ENCODE results near the gene TUBG2.
"Not testable (repeated sequence)": the region's sequence is repeated elsewhere in the genome, so short reads cannot be mapped to it uniquely, and the experiment has no call there.

Gene TUBG2

DNA sequence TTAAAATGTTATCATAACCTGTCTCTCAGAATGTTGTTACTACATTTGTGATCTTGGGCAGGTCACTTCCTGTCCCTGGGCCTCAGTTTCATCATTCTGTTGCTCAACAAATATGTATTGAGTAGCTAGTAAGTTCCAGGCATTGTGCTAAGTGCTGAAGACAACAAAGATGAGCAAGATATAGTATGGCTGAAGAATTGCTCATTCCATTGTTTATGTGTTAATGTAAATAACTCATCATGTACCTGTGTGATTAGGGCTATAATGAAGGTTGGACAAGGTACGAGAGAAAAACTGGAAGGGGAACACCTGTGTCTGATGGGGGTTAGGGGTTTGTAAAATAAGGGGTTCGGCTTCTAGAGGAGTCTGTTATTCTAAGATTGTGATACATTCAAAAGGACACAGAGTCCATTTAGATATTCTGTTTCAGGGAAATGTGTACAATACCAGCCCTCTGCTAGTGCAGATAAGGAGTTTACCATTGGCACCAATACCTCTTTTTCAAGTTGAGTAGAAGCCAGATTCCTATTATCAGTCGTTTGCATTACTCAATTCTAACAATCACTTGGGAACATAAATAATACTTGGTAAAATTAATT, 29.6 kb upstream of the TUBG2 start:
- H3K4me3 ChIP-seq (ENCODE audit: low read depth in 1 of 2, low read length in 2 of 2) = no peak overlapping the region
- H3K9me3 ChIP-seq (ENCODE audit: low read length) = no peaks in the 10 kb centered on the region
- H3K27ac ChIP-seq (ENCODE audit: low read depth, low read length) = no peak overlapping the region
- no peaks in the 10 kb centered on the region for H3K4me1 ChIP-seq (ENCODE audit: insufficient read depth, low read length)
- no peaks in the 10 kb centered on the region for H3K36me3 ChIP-seq (ENCODE audit: insufficient read depth, low read length)
- no peak overlapping the region for H3K9ac ChIP-seq (ENCODE audit: low read length)
- H3K27me3 ChIP-seq (ENCODE audit: control insufficient read depth in 1 of 2, insufficient read depth in 2 of 2, low read length in 2 of 2) = no peaks in the 10 kb centered on the region

DNA sequence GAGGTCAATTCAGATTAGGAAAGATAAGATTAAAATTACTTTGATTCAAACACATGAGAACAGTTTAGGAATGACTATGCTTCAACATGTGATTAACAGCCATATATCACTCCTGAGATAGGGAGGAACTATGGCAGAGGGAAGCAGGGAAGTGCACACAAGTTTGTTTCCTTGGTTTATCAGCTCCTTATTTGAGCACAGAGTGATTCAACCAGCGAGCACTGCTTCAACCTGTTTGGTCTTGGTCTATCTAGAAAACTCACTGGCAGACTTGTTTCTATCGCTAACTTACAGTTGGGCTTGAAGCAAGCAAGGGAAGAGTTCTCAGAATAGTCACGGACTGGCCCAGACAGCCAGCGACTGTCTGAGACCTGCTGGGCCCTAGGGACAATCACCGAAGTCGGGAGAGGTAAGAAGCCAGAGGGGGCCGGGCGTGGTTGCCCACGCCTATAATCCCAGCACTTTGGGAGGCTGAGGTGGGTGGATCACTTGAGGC, 26.1 kb upstream of the TUBG2 start:
- Histone ChIP-seq H3K27me3 (ENCODE audit: control insufficient read depth in 1 of 2, insufficient read depth in 2 of 2, low read length in 2 of 2) (no peaks in the 10 kb centered on the region), H3K27ac (ENCODE audit: low read depth, low read length) (no peak overlapping the region), H3K36me3 (ENCODE audit: insufficient read depth, low read length) (no peaks in the 10 kb centered on the region), H3K9me3 (ENCODE audit: low read length) (no peaks in the 10 kb centered on the region), H3K4me3 (ENCODE audit: low read depth in 1 of 2, low read length in 2 of 2) (no peak overlapping the region), H3K4me1 (ENCODE audit: insufficient read depth, low read length) (no peaks in the 10 kb centered on the region), H3K9ac (ENCODE audit: low read length) (no peak overlapping the region)

- Histone ChIP-seq H3K9me3 (ENCODE audit: low read length) (no peaks in the 10 kb centered on the region), H3K27me3 (ENCODE audit: control insufficient read depth in 1 of 2, insufficient read depth in 2 of 2, low read length in 2 of 2) (no peaks in the 10 kb centered on the region), H3K4me1 (ENCODE audit: insufficient read depth, low read length) (no peaks in the 10 kb centered on the region), H3K4me3 (ENCODE audit: low read depth in 1 of 2, low read length in 2 of 2) (no peak overlapping the region), H3K36me3 (ENCODE audit: insufficient read depth, low read length) (no peaks in the 10 kb centered on the region), H3K27ac (ENCODE audit: low read depth, low read length) (no peak overlapping the region), H3K9ac (ENCODE audit: low read length) (no peak overlapping the region)
Observed at GRCh38 chr17:42639525-42640113, 19.5 kb upstream of the TUBG2 start.

- H3K36me3 ChIP-seq (ENCODE audit: insufficient read depth, low read length) = no peaks in the 10 kb centered on the region
- H3K9ac ChIP-seq (ENCODE audit: low read length) = no peak overlapping the region
- H3K27ac ChIP-seq (ENCODE audit: low read depth, low read length) = no peak overlapping the region
- no peaks in the 10 kb centered on the region for H3K27me3 ChIP-seq (ENCODE audit: control insufficient read depth in 1 of 2, insufficient read depth in 2 of 2, low read length in 2 of 2)
- no peak overlapping the region for H3K4me3 ChIP-seq (ENCODE audit: low read depth in 1 of 2, low read length in 2 of 2)
- no peaks in the 10 kb centered on the region for H3K4me1 ChIP-seq (ENCODE audit: insufficient read depth, low read length)
- H3K9me3 ChIP-seq (ENCODE audit: low read length) = no peaks in the 10 kb centered on the region
Observed at GRCh38 chr17:42640121-42640520, 19.0 kb upstream of the TUBG2 start.

- no peaks in the 10 kb centered on the region for H3K9me3 ChIP-seq (ENCODE audit: low read length)
- H3K4me1 ChIP-seq (ENCODE audit: insufficient read depth, low read length) = no peaks in the 10 kb centered on the region
- no peaks in the 10 kb centered on the region for H3K27me3 ChIP-seq (ENCODE audit: control insufficient read depth in 1 of 2, insufficient read depth in 2 of 2, low read length in 2 of 2)
- no peak overlapping the region for H3K9ac ChIP-seq (ENCODE audit: low read length)
- no peak overlapping the region for H3K4me3 ChIP-seq (ENCODE audit: low read depth in 1 of 2, low read length in 2 of 2)
- no peak overlapping the region for H3K27ac ChIP-seq (ENCODE audit: low read depth, low read length)
- H3K36me3 ChIP-seq (ENCODE audit: insufficient read depth, low read length) = no peaks in the 10 kb centered on the region
Observed at GRCh38 chr17:42642336-42642735, 16.7 kb upstream of the TUBG2 start.

DNA sequence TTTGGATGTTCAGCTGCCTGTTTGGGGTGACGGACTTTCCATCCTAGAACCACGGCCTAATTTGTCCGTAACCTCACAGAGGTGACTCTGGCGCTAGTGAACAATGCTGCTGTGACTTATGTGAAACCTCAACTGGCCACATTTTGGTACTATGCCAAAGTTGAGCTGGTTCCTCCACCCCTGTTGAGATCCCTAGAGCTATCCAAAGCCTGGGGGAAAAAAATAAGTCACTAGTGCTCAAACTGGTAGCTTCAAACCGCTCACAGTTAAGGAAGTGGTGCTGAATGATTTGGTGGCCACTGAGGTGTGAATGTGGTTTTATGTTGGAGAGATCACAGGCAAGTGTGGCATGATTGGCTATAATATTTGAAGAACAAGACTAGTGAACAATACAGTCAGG, 11.3 kb upstream of the TUBG2 start:
- Histone ChIP-seq H3K4me3 (ENCODE audit: low read depth in 1 of 2, low read length in 2 of 2) (no peak overlapping the region), H3K36me3 (ENCODE audit: insufficient read depth, low read length) (no peaks in the 10 kb centered on the region), H3K27ac (ENCODE audit: low read depth, low read length) (no peak overlapping the region)

DNA sequence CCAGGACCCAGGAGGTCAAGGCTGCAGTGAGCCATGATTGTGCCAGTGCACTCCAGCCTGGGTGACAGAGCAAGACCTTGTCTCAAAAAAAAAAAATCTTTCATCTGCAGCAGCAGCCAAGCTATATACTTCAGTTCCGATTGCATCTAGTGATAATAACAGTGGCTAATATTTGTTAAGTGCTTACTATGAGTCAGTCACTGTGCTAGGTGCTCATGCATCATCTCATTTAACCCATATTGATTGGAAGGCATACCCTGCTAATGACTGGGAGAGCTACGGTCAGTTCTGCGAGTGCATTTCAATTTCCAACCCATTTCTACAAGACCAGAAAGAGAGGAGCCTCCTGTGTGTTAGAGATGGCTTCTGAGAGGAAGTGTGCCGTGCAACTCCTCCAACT, 7.7 kb upstream of the TUBG2 start:
- Histone ChIP-seq H3K27me3 (ENCODE audit: control insufficient read depth in 1 of 2, insufficient read depth in 2 of 2, low read length in 2 of 2) (no peaks in the 10 kb centered on the region), H3K4me1 (ENCODE audit: insufficient read depth, low read length) (no peaks in the 10 kb centered on the region), H3K9ac (ENCODE audit: low read length) (no peak overlapping the region), H3K4me3 (ENCODE audit: low read depth in 1 of 2, low read length in 2 of 2) (no peak overlapping the region), H3K27ac (ENCODE audit: low read depth, low read length) (no peak overlapping the region), H3K36me3 (ENCODE audit: insufficient read depth, low read length) (no peaks in the 10 kb centered on the region), H3K9me3 (ENCODE audit: low read length) (no peaks in the 10 kb centered on the region)

More for the DNA sequence above, 11.3 kb upstream of the TUBG2 start:
- Histone ChIP-seq H3K27me3 (ENCODE audit: control insufficient read depth in 1 of 2, insufficient read depth in 2 of 2, low read length in 2 of 2) (no peaks in the 10 kb centered on the region), H3K4me1 (ENCODE audit: insufficient read depth, low read length) (no peaks in the 10 kb centered on the region), H3K9me3 (ENCODE audit: low read length) (no peaks in the 10 kb centered on the region), H3K9ac (ENCODE audit: low read length) (no peak overlapping the region)

DNA sequence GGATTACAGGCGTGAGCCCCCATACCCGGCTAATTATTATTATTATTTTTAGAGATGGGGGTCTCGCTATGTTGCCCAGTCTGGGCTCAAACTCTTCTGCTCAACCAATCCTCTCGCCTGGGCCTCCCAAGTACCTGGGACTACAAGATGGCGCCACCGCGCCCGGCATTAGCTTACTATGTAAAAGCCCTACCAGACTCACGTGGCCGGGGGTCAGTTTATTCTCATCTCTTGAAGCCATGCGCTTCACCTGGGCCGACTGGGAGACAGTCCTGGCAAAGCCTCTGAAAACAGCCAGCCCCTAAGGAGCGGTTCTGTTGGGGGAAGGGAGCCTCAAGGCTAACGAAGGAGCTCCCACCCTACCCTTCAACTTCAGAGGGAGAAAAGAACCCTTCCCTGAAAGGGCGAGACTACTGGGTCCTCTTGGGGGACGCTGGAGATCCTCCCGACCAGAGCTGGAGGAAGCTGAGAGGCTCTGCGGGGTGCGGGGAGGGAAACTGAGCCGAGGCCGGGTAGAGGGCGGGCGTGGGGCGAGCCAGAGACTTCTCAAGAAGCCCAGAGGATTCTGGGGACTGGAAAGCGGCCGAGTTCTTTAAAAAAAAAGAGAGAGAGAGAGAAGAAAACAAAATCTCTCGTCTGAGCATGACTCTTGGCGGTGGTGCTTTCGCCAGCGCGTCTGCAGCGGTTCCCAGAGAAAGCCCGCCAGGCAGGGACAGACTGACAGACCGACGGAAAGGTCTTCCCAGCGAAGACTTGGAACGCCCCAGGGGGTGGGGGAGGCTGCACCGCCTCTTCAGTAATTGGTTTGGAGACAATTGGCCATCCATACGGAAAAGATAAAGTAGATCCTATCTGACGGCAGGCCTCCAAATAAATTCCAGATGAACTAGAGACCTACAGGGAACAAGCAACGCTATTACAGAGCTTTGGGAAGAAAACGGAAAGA, 5.6 kb upstream of the TUBG2 start:
- H3K36me3 ChIP-seq (ENCODE audit: insufficient read depth, low read length) = no peaks in the 10 kb centered on the region
- H3K27me3 ChIP-seq (ENCODE audit: control insufficient read depth in 1 of 2, insufficient read depth in 2 of 2, low read length in 2 of 2) = no peaks in the 10 kb centered on the region
- peak overlapping the region; percentile 79 for H3K27ac ChIP-seq (ENCODE audit: low read depth, low read length)
- no peaks in the 10 kb centered on the region for H3K4me1 ChIP-seq (ENCODE audit: insufficient read depth, low read length)
- H3K9ac ChIP-seq (ENCODE audit: low read length) = peak overlapping the region; percentile 25
- H3K4me3 ChIP-seq (ENCODE audit: low read depth in 1 of 2, low read length in 2 of 2) = peak overlapping the region; percentile 16 to 54
- H3K9me3 ChIP-seq (ENCODE audit: low read length) = no peaks in the 10 kb centered on the region

- no peak overlapping the region for H3K9ac ChIP-seq (ENCODE audit: low read length)
- H3K36me3 ChIP-seq (ENCODE audit: insufficient read depth, low read length) = no peaks in the 10 kb centered on the region
- peaks cover 5% of the 10 kb centered on the region for H3K4me1 ChIP-seq (ENCODE audit: insufficient read depth, low read length)
- no peaks in the 10 kb centered on the region for H3K27me3 ChIP-seq (ENCODE audit: control insufficient read depth in 1 of 2, insufficient read depth in 2 of 2, low read length in 2 of 2)
- no peak overlapping the region for H3K4me3 ChIP-seq (ENCODE audit: low read depth in 1 of 2, low read length in 2 of 2)
- H3K9me3 ChIP-seq (ENCODE audit: low read length) = no peaks in the 10 kb centered on the region
- H3K27ac ChIP-seq (ENCODE audit: low read depth, low read length) = no peak overlapping the region
Observed at GRCh38 chr17:42655528-42655927, 3.6 kb upstream of the TUBG2 start.

- no peak overlapping the region for H3K9ac ChIP-seq (ENCODE audit: low read length)
- H3K9me3 ChIP-seq (ENCODE audit: low read length) = no peaks in the 10 kb centered on the region
- no peak overlapping the region for H3K4me3 ChIP-seq (ENCODE audit: low read depth in 1 of 2, low read length in 2 of 2)
- H3K27ac ChIP-seq (ENCODE audit: low read depth, low read length) = no peak overlapping the region
- peaks cover 7% of the 10 kb centered on the region for H3K4me1 ChIP-seq (ENCODE audit: insufficient read depth, low read length)
- H3K27me3 ChIP-seq (ENCODE audit: control insufficient read depth in 1 of 2, insufficient read depth in 2 of 2, low read length in 2 of 2) = no peaks in the 10 kb centered on the region
- H3K36me3 ChIP-seq (ENCODE audit: insufficient read depth, low read length) = peaks cover 11% of the 10 kb centered on the region
Observed at GRCh38 chr17:42657824-42658588, 1.1 kb upstream of the TUBG2 start.

- Histone ChIP-seq H3K4me3 (ENCODE audit: low read depth in 1 of 2, low read length in 2 of 2) (peak overlapping the region in 1 of 2 donors; percentile 55), H3K9ac (ENCODE audit: low read length) (peak overlapping the region; percentile 51), H3K36me3 (ENCODE audit: insufficient read depth, low read length) (peaks cover 16% of the 10 kb centered on the region)
- H3K27ac ChIP-seq (ENCODE audit: low read depth, low read length); H3K27me3 ChIP-seq (ENCODE audit: control insufficient read depth in 1 of 2, insufficient read depth in 2 of 2, low read length in 2 of 2); H3K4me1 ChIP-seq (ENCODE audit: insufficient read depth, low read length); H3K9me3 ChIP-seq (ENCODE audit: low read length): not testable (repeated sequence)
Observed at GRCh38 chr17:42659932-42660274, 819 bp downstream of the TUBG2 start.
